Central memory CD4-positive, alpha-beta T cell (primary cell): Measurements from ENCODE around the gene ADAM10.
"Not testable (repeated sequence)": the region's sequence is repeated elsewhere in the genome, so short reads cannot be mapped to it uniquely, and the experiment has no call there.

Experiments used
- DNase-seq: peaks from one replicate; pipeline ENCODE4 v3.0.0; 2022

Gene ADAM10

GRCh38 chr15:58665672-58666071 lies 83.8 kb downstream of the ADAM10 start:
- no peak for DNase-seq

- DNase-seq = no peak
Observed at GRCh38 chr15:58650102-58650501, 99.4 kb downstream of the ADAM10 start.

- DNase-seq = no peak
Observed at GRCh38 chr15:58649175-58649574, 100.3 kb downstream of the ADAM10 start.

GRCh38 chr15:58643996-58644395 lies 105.5 kb downstream of the ADAM10 start:
- no peak for DNase-seq

GRCh38 chr15:58641660-58642059 lies 107.8 kb downstream of the ADAM10 start:
- DNase-seq = no peak

GRCh38 chr15:58639992-58640391 lies 109.5 kb downstream of the ADAM10 start:
- DNase-seq = no peak

- no peak for DNase-seq
Observed at GRCh38 chr15:58639002-58639756, 110.3 kb downstream of the ADAM10 start.

GRCh38 chr15:58632789-58633188 lies 116.7 kb downstream of the ADAM10 start:
- no peak for DNase-seq

- no peak for DNase-seq
Observed at GRCh38 chr15:58631319-58631718, 118.2 kb downstream of the ADAM10 start.

GRCh38 chr15:58629625-58630024 lies 119.9 kb downstream of the ADAM10 start:
- no peak for DNase-seq

GRCh38 chr15:58628206-58628947 lies 121.1 kb downstream of the ADAM10 start:
- DNase-seq = peak; percentile 22

- peak; percentile 27 for DNase-seq
Observed at GRCh38 chr15:58627701-58628100, 121.8 kb downstream of the ADAM10 start.

- DNase-seq = peak; percentile 5
Observed at GRCh38 chr15:58627046-58627445, 122.5 kb downstream of the ADAM10 start.

GRCh38 chr15:58626378-58626777 lies 123.1 kb downstream of the ADAM10 start:
- DNase-seq = no peak

GRCh38 chr15:58622877-58623276 lies 126.6 kb downstream of the ADAM10 start:
- DNase-seq = no peak

GRCh38 chr15:58620268-58620667 lies 129.2 kb downstream of the ADAM10 start:
- DNase-seq = not testable (repeated sequence)

- no peak for DNase-seq
Observed at GRCh38 chr15:58616171-58616570, 133.3 kb downstream of the ADAM10 start.

GRCh38 chr15:58611731-58612676 lies 137.5 kb downstream of the ADAM10 start:
- no peak for DNase-seq

GRCh38 chr15:58608711-58609110 lies 140.8 kb downstream of the ADAM10 start:
- DNase-seq = no peak

GRCh38 chr15:58608129-58608590 lies 141.3 kb downstream of the ADAM10 start:
- DNase-seq = peak; percentile 25

- no peak for DNase-seq
Observed at GRCh38 chr15:58606577-58607080, 142.9 kb downstream of the ADAM10 start.

GRCh38 chr15:58605931-58606530 lies 143.5 kb downstream of the ADAM10 start:
- no peak for DNase-seq
